SHP77 treated with DMSO at 0.1 percent for 48 hours (cell line): ENCODE measurements around the gene SLC12A6.
"Not testable (repeated sequence)": the region's sequence is repeated elsewhere in the genome, so short reads cannot be mapped to it uniquely, and the experiment has no call there.

Source experiments
- DNase-seq: peaks from one replicate; lab custom pipeline; 2025; lab: John Stamatoyannopoulos, UW

Gene SLC12A6

GRCh38 chr15:34193272-34193671, 144.3 kb downstream of the SLC12A6 start:
- DNase-seq = not testable (repeated sequence)

GRCh38 chr15:34188711-34189110, 148.9 kb downstream of the SLC12A6 start:
- DNase-seq = no peak

- DNase-seq = no peak
These were observed 151.9 kb downstream of the SLC12A6 start for GRCh38 chr15:34185666-34186065.

- DNase-seq = no peak
These were observed 154.6 kb downstream of the SLC12A6 start for GRCh38 chr15:34182942-34183341.
